Mesendoderm (in vitro differentiated cells): ENCODE results near the gene ST8SIA5.

Experiments
- DNase-seq: peaks from one replicate; pipeline ENCODE4 v3.0.0; 2013
- H2AK5ac ChIP-seq: 2 replicates; pipeline ENCODE4 v1.6.1; 2013; ENCODE audit warnings: low read length, inconsistent platforms
- H2BK120ac ChIP-seq: 2 replicates; pipeline ENCODE4 v1.6.1; 2013; ENCODE audit warnings: low read depth, mild to moderate bottlenecking, low read length, moderate library complexity, mixed read lengths
- H2BK15ac ChIP-seq: replicated peaks from 2 replicates; pipeline ENCODE4 v1.6.1; 2013; ENCODE audit warnings: low read depth, mild to moderate bottlenecking, moderate library complexity
- H2BK5ac ChIP-seq: 2 replicates; pipeline ENCODE4 v1.6.1; 2013; ENCODE audit warnings: low read length, inconsistent platforms
- H3K18ac ChIP-seq: 2 replicates; pipeline ENCODE4 v1.6.1; 2013; ENCODE audit warnings: mild to moderate bottlenecking, low read length, mixed read lengths
- H3K23ac ChIP-seq: one replicate; pipeline ENCODE4 v1.6.1; 2013; ENCODE audit warnings: low read length
- H3K27ac ChIP-seq: 2 replicates; pipeline ENCODE4 v1.5.1; 2013; ENCODE audit warnings: low read depth, mild to moderate bottlenecking, inconsistent platforms, low read length, moderate library complexity
- H3K27me3 ChIP-seq: 2 replicates; pipeline ENCODE4 v1.6.1; 2013; ENCODE audit warnings: low read length, control low read depth, mild to moderate bottlenecking, inconsistent platforms; ENCODE audit not compliant: insufficient read depth, poor library complexity
- H3K36me3 ChIP-seq: 2 replicates; pipeline ENCODE4 v1.6.1; 2013; ENCODE audit warnings: low read length, inconsistent platforms; ENCODE audit not compliant: control insufficient read depth, insufficient read depth
- H3K4ac ChIP-seq: one replicate; pipeline ENCODE4 v1.6.1; 2013; ENCODE audit warnings: low read depth, mild to moderate bottlenecking, low read length, moderate library complexity
- H3K4me1 ChIP-seq: 2 replicates; pipeline ENCODE4 v1.6.1; 2013; ENCODE audit warnings: low read depth, low read length, inconsistent platforms; ENCODE audit not compliant: control insufficient read depth
- H3K4me2 ChIP-seq: 2 replicates; pipeline ENCODE4 v1.6.1; 2013; ENCODE audit warnings: low read length
- H3K4me3 ChIP-seq: 2 replicates; pipeline ENCODE4 v1.5.1; 2013; ENCODE audit warnings: mild to moderate bottlenecking, low read length
- H3K56ac ChIP-seq: one replicate; pipeline ENCODE4 v1.6.1; 2013; ENCODE audit warnings: low read length
- H3K79me1 ChIP-seq: 2 replicates; pipeline ENCODE4 v1.6.1; 2013; ENCODE audit warnings: low read length, inconsistent platforms
- H3K79me2 ChIP-seq: 2 replicates; pipeline ENCODE4 v1.6.1; 2013; ENCODE audit warnings: mild to moderate bottlenecking, low read length; ENCODE audit not compliant: control insufficient read depth, insufficient read depth
- H3K9ac ChIP-seq: 2 replicates; pipeline ENCODE4 v1.6.1; 2013; ENCODE audit warnings: low read length, inconsistent platforms
- H4K5ac ChIP-seq: one replicate; pipeline ENCODE4 v1.6.1; 2013; ENCODE audit warnings: low read length
- H4K8ac ChIP-seq: one replicate; pipeline ENCODE4 v1.6.1; 2013; ENCODE audit warnings: low read depth, mild to moderate bottlenecking, control low read depth, low read length, moderate library complexity
- WGBS: extraction: QIAGEN DNeasy Blood & Tissue Kit; methylation state at CpG from one replicate; pipeline ENCODE4 v1.1.7; 2013; ENCODE audit warnings: low lambda C conversion rate, missing lambda C conversion rate; ENCODE audit not compliant: insufficient coverage; ENCODE audit errors: extremely low coverage; 5-methylcytosine and 5-hydroxymethylcytosine counted together

Gene ST8SIA5

DNA sequence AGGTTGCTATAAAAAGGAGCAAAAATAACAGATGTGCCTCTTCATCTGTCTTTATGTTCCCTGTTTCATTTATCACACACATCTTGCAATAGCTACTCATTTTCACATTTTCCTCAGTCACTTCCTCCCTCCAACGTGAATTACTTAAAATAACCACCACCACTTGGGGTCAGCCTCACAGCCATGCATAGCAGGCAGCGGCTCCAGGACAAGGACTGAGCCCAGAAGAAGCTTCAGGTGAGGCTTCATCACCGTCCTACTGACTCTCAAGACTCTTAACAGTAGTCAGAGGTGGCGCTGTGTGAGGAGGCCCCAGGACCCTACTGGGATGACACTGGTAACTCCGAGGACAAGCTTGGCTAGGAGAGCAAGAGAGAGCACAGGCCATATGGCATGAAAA, 15.5 kb upstream of the ST8SIA5 start:
- Histone ChIP-seq H3K4me2 (no peak overlapping the region), H3K4me1 (peaks cover 6% of the 10 kb centered on the region), H4K8ac (no peak overlapping the region), H3K79me2 (no peaks in the 10 kb centered on the region), H3K56ac (no peak overlapping the region), H2AK5ac (no peak overlapping the region), H3K27ac (no peak overlapping the region), H2BK120ac (no peak overlapping the region), H3K4ac (no peak overlapping the region), H3K9ac (no peak overlapping the region), H3K4me3 (no peak overlapping the region), H3K79me1 (no peaks in the 10 kb centered on the region), H2BK5ac (no peak overlapping the region), H3K23ac (no peak overlapping the region), H3K36me3 (no peaks in the 10 kb centered on the region), H4K5ac (no peak overlapping the region), H3K18ac (no peak overlapping the region), H3K27me3 (no peaks in the 10 kb centered on the region), H2BK15ac (no peak overlapping the region)
- DNase-seq = peak; percentile 49
- no CpG with 5 or more reads among the region's 5 CpGs for whole genome bisulfite sequencing

DNA sequence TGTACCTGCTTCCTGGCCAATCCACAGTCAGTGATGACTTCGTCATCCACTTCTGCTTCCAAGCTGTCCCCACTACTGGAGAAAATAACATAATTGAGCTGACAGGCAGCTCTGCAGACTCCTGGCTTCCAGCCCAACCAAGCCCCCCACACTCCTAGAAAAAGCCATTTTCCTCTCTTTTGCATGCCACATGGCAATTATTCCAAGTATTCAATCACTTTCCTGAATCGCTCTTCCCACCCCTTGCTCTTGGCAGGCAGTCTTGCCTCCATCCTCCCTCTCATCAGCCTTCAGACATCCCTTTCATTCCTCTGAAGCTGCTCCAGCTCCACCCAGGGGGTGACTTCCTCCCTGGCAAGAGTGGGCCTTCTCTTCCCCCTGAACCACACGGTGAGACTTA, 14.3 kb upstream of the ST8SIA5 start:
- Histone ChIP-seq H4K8ac (no peak overlapping the region), H3K4me2 (no peak overlapping the region), H2BK5ac (no peak overlapping the region), H3K79me2 (no peaks in the 10 kb centered on the region), H3K79me1 (no peaks in the 10 kb centered on the region), H3K9ac (no peak overlapping the region), H3K56ac (no peak overlapping the region), H3K4me3 (no peak overlapping the region), H2AK5ac (no peak overlapping the region), H3K4me1 (peaks cover 6% of the 10 kb centered on the region), H3K18ac (no peak overlapping the region), H4K5ac (no peak overlapping the region), H3K36me3 (no peaks in the 10 kb centered on the region), H3K23ac (no peak overlapping the region), H3K4ac (no peak overlapping the region), H3K27ac (no peak overlapping the region), H3K27me3 (no peaks in the 10 kb centered on the region), H2BK15ac (no peak overlapping the region), H2BK120ac (no peak overlapping the region)
- no CpG with 5 or more reads among the region's 3 CpGs for WGBS
- peak; percentile 26 for DNase-seq

DNA sequence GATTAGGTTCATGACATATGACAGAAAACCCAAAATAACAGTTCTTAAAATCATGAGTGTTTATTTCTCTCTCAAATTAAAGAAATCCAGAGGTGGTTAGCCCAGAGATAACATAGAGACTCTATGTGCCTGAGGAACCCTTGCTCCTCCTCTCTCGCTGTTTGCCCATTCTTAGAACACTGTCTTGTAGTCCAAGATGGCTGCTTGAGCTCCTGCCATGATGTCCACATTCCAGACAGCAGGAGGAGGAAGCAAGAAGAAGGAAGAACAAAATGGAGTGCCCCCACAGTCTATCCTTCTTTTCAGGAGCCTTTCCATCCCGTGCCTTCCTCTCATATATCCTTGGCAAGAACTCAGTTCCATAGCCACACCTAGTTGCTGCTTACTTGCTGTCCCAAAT, 13.9 kb upstream of the ST8SIA5 start:
- no peak overlapping the region for H3K27ac ChIP-seq
- no peak overlapping the region for H2AK5ac ChIP-seq
- H3K27me3 ChIP-seq = no peaks in the 10 kb centered on the region
- no peak overlapping the region for H2BK5ac ChIP-seq
- no peak overlapping the region for H2BK120ac ChIP-seq
- no peak overlapping the region for H3K4ac ChIP-seq
- WGBS = no CpG with 5 or more reads among the region's 2 CpGs
- H3K56ac ChIP-seq = no peak overlapping the region
- no peak overlapping the region for H2BK15ac ChIP-seq
- H3K18ac ChIP-seq = no peak overlapping the region
- H3K4me3 ChIP-seq = no peak overlapping the region
- H4K5ac ChIP-seq = no peak overlapping the region
- H3K79me2 ChIP-seq = no peaks in the 10 kb centered on the region
- no peak overlapping the region for H3K23ac ChIP-seq
- no peaks in the 10 kb centered on the region for H3K36me3 ChIP-seq
- H3K79me1 ChIP-seq = no peaks in the 10 kb centered on the region
- H4K8ac ChIP-seq = no peak overlapping the region
- no peak overlapping the region for H3K9ac ChIP-seq
- H3K4me2 ChIP-seq = no peak overlapping the region
- H3K4me1 ChIP-seq = peaks cover 6% of the 10 kb centered on the region
- DNase-seq = peak; percentile 11

DNA sequence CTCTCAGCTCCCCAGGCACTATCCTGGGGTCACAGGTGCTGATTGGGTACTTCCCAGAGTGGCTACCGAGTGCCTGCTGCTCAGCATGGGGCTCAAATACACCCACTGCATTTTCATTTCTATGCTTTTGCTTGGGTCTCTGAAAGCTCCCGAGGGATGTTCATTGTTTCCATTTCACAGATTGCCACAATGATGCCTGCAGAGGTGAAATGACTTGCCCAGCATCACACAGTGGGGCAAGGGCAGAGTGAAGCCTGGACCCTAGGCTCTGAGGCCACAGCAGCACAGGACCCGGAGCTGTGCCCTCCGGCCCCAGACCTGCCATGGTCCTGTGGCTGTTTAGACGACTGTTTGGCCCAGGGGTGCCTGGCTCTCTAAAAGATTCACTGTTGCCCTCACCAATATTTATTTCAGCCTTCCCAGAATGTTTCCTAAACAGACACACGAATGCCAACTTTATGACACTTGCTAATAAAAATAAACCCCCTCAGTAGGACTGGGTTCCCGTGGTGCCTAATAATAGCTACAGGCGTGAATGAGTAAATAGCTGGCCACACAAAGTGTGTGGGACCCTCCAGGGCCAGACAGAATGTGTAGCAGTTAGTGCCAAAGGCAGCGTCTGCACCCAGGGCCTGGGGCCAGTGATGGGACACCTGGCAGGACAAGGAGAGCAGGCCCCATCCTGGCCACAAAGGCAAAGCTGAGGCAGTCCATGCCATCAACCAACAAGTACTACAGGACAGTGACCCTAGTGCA, 11.5 kb upstream of the ST8SIA5 start:
- H2BK5ac ChIP-seq = no peak overlapping the region
- H3K9ac ChIP-seq = no peak overlapping the region
- no peak overlapping the region for H2AK5ac ChIP-seq
- no peak overlapping the region for H2BK15ac ChIP-seq
- no peak overlapping the region for H4K5ac ChIP-seq
- H4K8ac ChIP-seq = no peak overlapping the region
- WGBS = no CpG with 5 or more reads among the region's 9 CpGs
- H3K79me1 ChIP-seq = no peaks in the 10 kb centered on the region
- no peak overlapping the region for H3K4me2 ChIP-seq
- H2BK120ac ChIP-seq = no peak overlapping the region
- no peak overlapping the region for H3K4me3 ChIP-seq
- no peak overlapping the region for H3K4ac ChIP-seq
- H3K79me2 ChIP-seq = no peaks in the 10 kb centered on the region
- no peaks in the 10 kb centered on the region for H3K36me3 ChIP-seq
- DNase-seq = no peak
- no peak overlapping the region for H3K18ac ChIP-seq
- H3K56ac ChIP-seq = no peak overlapping the region
- H3K27me3 ChIP-seq = no peaks in the 10 kb centered on the region
- H3K4me1 ChIP-seq = peaks cover 6% of the 10 kb centered on the region
- H3K23ac ChIP-seq = no peak overlapping the region
- H3K27ac ChIP-seq = no peak overlapping the region

DNA sequence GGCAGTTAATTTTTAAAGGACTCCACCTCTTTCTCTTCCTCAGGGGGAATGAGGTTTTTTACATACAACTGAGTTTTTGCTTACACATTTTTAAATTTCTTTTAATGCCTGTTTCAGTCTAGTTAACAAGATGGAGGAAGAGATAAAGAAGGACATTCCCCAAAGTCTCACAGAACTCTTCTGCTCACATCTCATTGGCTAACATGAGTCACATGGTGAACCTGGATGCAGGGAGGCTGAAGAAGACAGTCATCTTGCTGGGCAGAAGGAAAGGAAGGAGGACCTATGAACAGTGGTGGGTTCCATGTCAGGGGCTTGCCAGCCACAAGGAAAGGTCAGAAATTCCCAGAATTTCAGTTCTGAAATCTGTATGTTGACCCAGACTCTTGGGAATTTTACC, 10.4 kb upstream of the ST8SIA5 start:
- H4K5ac ChIP-seq = no peak overlapping the region
- H4K8ac ChIP-seq = no peak overlapping the region
- H2BK120ac ChIP-seq = no peak overlapping the region
- H2AK5ac ChIP-seq = no peak overlapping the region
- no peak overlapping the region for H3K4me3 ChIP-seq
- H3K27ac ChIP-seq = no peak overlapping the region
- peaks cover 5% of the 10 kb centered on the region for H3K4me1 ChIP-seq
- no peak overlapping the region for H3K23ac ChIP-seq
- H3K79me1 ChIP-seq = no peaks in the 10 kb centered on the region
- H3K36me3 ChIP-seq = no peaks in the 10 kb centered on the region
- no peaks in the 10 kb centered on the region for H3K79me2 ChIP-seq
- H3K56ac ChIP-seq = no peak overlapping the region
- H2BK15ac ChIP-seq = no peak overlapping the region
- DNase-seq = peak; percentile 26
- H3K4ac ChIP-seq = no peak overlapping the region
- no peak overlapping the region for H3K18ac ChIP-seq
- no peak overlapping the region for H2BK5ac ChIP-seq
- no peaks in the 10 kb centered on the region for H3K27me3 ChIP-seq
- no peak overlapping the region for H3K9ac ChIP-seq
- H3K4me2 ChIP-seq = no peak overlapping the region

DNA sequence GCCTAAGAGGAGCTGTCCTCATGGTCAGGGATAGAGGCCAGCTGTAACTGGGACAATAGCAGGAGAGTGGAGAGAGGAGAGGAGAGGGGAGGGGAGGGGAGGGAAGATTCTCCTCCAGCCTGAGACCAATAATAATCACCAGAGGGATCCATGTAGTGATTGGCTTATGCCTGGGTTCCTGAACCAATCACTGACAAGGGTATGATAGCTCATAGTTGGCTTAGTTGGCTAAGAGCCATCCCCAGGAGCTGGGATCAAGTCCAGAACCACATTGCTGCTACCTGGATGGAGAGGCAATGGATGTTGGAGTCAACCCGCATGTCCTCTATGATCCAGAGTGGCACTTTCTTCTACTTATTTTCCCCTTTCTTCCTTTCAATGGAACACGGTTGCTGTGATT, 7.7 kb upstream of the ST8SIA5 start:
- H3K18ac ChIP-seq = no peak overlapping the region
- no peaks in the 10 kb centered on the region for H3K4me1 ChIP-seq
- H3K4me2 ChIP-seq = no peak overlapping the region
- WGBS = no CpG with 5 or more reads among the region's 2 CpGs
- peaks cover 8% of the 10 kb centered on the region for H3K27me3 ChIP-seq
- no peak overlapping the region for H3K56ac ChIP-seq
- no peak overlapping the region for H3K4me3 ChIP-seq
- H3K9ac ChIP-seq = no peak overlapping the region
- no peaks in the 10 kb centered on the region for H3K36me3 ChIP-seq
- H2BK5ac ChIP-seq = no peak overlapping the region
- no peak overlapping the region for H4K8ac ChIP-seq
- no peak overlapping the region for H3K23ac ChIP-seq
- no peaks in the 10 kb centered on the region for H3K79me2 ChIP-seq
- H3K79me1 ChIP-seq = no peaks in the 10 kb centered on the region
- no peak overlapping the region for H2BK15ac ChIP-seq
- no peak overlapping the region for H3K4ac ChIP-seq
- H4K5ac ChIP-seq = no peak overlapping the region
- no peak for DNase-seq
- no peak overlapping the region for H2BK120ac ChIP-seq
- H2AK5ac ChIP-seq = no peak overlapping the region
- H3K27ac ChIP-seq = no peak overlapping the region
